ENCODE data around the gene DRG1.

DNA sequence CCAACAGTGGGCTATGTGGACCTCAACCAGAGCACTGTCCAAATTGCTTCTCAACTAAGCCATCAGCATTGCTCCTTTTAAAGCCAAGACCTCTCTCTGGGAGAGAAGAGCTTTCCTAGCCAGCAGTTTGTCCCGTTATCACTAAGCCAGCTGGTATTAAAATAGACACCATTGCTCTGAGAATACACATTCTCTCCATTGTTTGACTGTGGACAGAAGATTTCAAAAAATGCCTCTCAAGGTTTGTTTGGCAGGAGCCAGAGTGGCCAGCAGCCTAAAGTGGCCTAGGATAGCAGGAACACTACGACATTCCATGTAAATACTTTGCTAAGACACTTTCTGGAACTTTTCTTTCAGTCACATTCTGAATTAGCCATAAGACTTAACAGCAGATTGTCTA lies 49.0 kb downstream of the DRG1 start:
- TF ChIP-seq, protein P1, sequence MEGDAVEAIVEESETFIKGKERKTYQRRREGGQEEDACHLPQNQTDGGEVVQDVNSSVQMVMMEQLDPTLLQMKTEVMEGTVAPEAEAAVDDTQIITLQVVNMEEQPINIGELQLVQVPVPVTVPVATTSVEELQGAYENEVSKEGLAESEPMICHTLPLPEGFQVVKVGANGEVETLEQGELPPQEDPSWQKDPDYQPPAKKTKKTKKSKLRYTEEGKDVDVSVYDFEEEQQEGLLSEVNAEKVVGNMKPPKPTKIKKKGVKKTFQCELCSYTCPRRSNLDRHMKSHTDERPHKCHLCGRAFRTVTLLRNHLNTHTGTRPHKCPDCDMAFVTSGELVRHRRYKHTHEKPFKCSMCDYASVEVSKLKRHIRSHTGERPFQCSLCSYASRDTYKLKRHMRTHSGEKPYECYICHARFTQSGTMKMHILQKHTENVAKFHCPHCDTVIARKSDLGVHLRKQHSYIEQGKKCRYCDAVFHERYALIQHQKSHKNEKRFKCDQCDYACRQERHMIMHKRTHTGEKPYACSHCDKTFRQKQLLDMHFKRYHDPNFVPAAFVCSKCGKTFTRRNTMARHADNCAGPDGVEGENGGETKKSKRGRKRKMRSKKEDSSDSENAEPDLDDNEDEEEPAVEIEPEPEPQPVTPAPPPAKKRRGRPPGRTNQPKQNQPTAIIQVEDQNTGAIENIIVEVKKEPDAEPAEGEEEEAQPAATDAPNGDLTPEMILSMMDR (IDR thresholded peaks at IDR 0.05): no peak
- TF ChIP-seq POLR2A (IDR thresholded peaks at IDR 0.05): no peak
